Right lobe of liver (tissue), 6 donors: Measurements from ENCODE around the gene SSBP3. TPM values are rescaled to one million over a fixed set of nuclear protein-coding genes. Genes with fewer than 3 reads are reported as not detected.

Experiments
- ATAC-seq, 4 donors: fragments of 200-7000 bp; cut with Tn5 transposase; one replicate each; pipeline ENCODE4 v1.9.1; 2020; ENCODE audit warnings: mild to moderate bottlenecking in 4 of 4, moderate library complexity in 4 of 4
- DNase-seq, 3 donors: peaks; one replicate each; pipeline ENCODE4 v3.0.0-alpha.2; 2020
- H3K27ac ChIP-seq, 3 donors: fragments of 200-600 bp; one replicate each; pipeline ENCODE4 v1.8.0; 2022
- H3K27me3 ChIP-seq, 2 donors: fragments of 200-600 bp; one replicate each; pipeline ENCODE4 v1.8.0; 2022
- H3K36me3 ChIP-seq, 4 donors: fragments of 200-600 bp; sonication (generic) in 1 of 4; one replicate each; pipeline versions ENCODE4 v1.5.1 to v1.8.0; 2017 to 2022; ENCODE audit warnings: control low read depth in 1 of 4
- H3K4me1 ChIP-seq, 4 donors: fragments of 200-600 bp; sonication (generic) in 1 of 4; one replicate each; pipeline versions ENCODE4 v1.5.1 to v1.8.0; 2017 to 2022; ENCODE audit warnings: control low read depth in 1 of 4
- H3K4me3 ChIP-seq, 3 donors: fragments of 200-600 bp; one replicate each; pipeline ENCODE4 v1.8.0; 2022
- H3K9me3 ChIP-seq, 4 donors: fragments of 200-600 bp; sonication (generic) in 1 of 4; one replicate each; pipeline versions ENCODE4 v1.5.1 to v1.8.0; 2017 to 2022; ENCODE audit warnings: control low read depth in 1 of 4
- CTCF ChIP-seq, 4 donors: fragments of 200-600 bp in 3 of 4; fragments of 450-650 bp in 1 of 4; IDR thresholded peaks; one replicate each; pipeline versions ENCODE4 v1.5.1 to v1.8.0; 2016 to 2022; ENCODE audit warnings: antibody characterized with exemption in 4 of 4, mild to moderate bottlenecking in 2 of 4
- POLR2A ChIP-seq: fragments of 450-650 bp; IDR thresholded peaks from one replicate; pipeline ENCODE4 v1.6.1; 2017; ENCODE audit warnings: antibody characterized with exemption, mild to moderate bottlenecking
- WGBS: methylation state at CpG from one replicate; pipeline ENCODE4 v1.1.6; 2018; ENCODE audit warnings: low coverage, low lambda C conversion rate; ENCODE audit not compliant: insufficient coverage; ENCODE audit errors: missing lambda C conversion rate; 5-methylcytosine and 5-hydroxymethylcytosine counted together
- intact Hi-C, 2 donors: fragments of 100-400 bp; cut with DNase I; formaldehyde crosslinking; loops; one replicate each; pipeline versions ENCODE4 v1.11.2 to v1.14.1; 2022
- total RNA-seq, 6 experiments: library from RNA; depleted of rRNA in 2 of 6; stranded (reverse); fragments of >200 nt in 2 of 6; fragmentation: NEBNext Ultra II Directional in 3 of 6; extraction: Animal tissue kit (Norgen Biotek cat#: 25700) in 3 of 6; gene quantifications; one replicate each; pipeline versions ENCODE4 v1.1.0 to v1.2.4, GENCODE V29; 2016 to 2023
- donor health status: DM: no; HTN: yes; CAD: no.
- donor health status: DM: no; HTN: no; CAD: no.
- donor health status: DM: no; HTN: no; CAD: no.
- donor health status: DM: no; HTN: yes; CAD: no.
- donor health status: DM: no; HTN: yes; CAD: no.

SSBP3 gene
- total RNA-seq, 6 experiments from 2014 or later: 19.4 to 34.1 (median 24.4) TPM

- Histone ChIP-seq H3K9me3 (no peaks in the 10 kb centered on the region), H3K27ac (peak overlapping the region in 1 of 3 donors; percentile 33), H3K36me3 (no peaks in the 10 kb centered on the region), H3K27me3 (no peaks in the 10 kb centered on the region), H3K4me1 (peaks cover 0 to 19% (median 7%) of the 10 kb centered on the region in 4 donors), H3K4me3 (no peak overlapping the region)
- ATAC-seq (peak; percentile 74 to 90 (median 82)), DNase-seq (peak; percentile 51 to 64 (median 57))
- TF ChIP-seq POLR2A (no peak), CTCF (IDR thresholded peaks at IDR 0.05) (no peak)
- 53% methylated on average over 6 of the region's 6 CpGs for WGBS
- intact Hi-C loops: no loop called here
Measured at GRCh38 chr1:54323324-54323739, 82.9 kb downstream of the SSBP3 start.

GRCh38 chr1:54318246-54318814, 87.9 kb downstream of the SSBP3 start:
- DNase-seq (no peak), ATAC-seq (no peak)
- TF ChIP-seq POLR2A (no peak), CTCF (IDR thresholded peaks at IDR 0.05) (no peak)
- no peak overlapping the region for H3K4me3 ChIP-seq
- H3K9me3 ChIP-seq: no peaks in the 10 kb centered on the region
- 77% methylated on average over 3 of the region's 4 CpGs for WGBS
- no peaks in the 10 kb centered on the region for H3K27me3 ChIP-seq
- no peak overlapping the region for H3K27ac ChIP-seq
- peaks cover 0 to 11% (median 2%) of the 10 kb centered on the region in 4 donors for H3K4me1 ChIP-seq
- intact Hi-C loops: no loop called here
- H3K36me3 ChIP-seq: no peaks in the 10 kb centered on the region

- WGBS: 74% methylated on average over 3 of the region's 7 CpGs
- no peak for DNase-seq
- Histone ChIP-seq H3K36me3 (no peaks in the 10 kb centered on the region), H3K4me1 (peaks cover 0 to 5% (median 0%) of the 10 kb centered on the region in 4 donors), H3K27ac (no peak overlapping the region), H3K9me3 (no peaks in the 10 kb centered on the region), H3K4me3 (no peak overlapping the region), H3K27me3 (no peaks in the 10 kb centered on the region)
- no peak for ATAC-seq
- TF ChIP-seq CTCF (IDR thresholded peaks at IDR 0.05): no peak
- no peak for TF ChIP-seq POLR2A
- intact Hi-C loops: no loop called here
Measured at GRCh38 chr1:54317084-54317483, 89.1 kb downstream of the SSBP3 start.

GRCh38 chr1:54315099-54315498, 91.1 kb downstream of the SSBP3 start:
- no peak overlapping the region for H3K27ac ChIP-seq
- WGBS: 93% methylated on average over 1 of the region's 4 CpGs
- H3K36me3 ChIP-seq: no peaks in the 10 kb centered on the region
- H3K4me3 ChIP-seq: no peak overlapping the region
- DNase-seq (no peak), ATAC-seq (no peak)
- H3K9me3 ChIP-seq: no peaks in the 10 kb centered on the region
- intact Hi-C loops: no loop called here
- no peaks in the 10 kb centered on the region for H3K27me3 ChIP-seq
- H3K4me1 ChIP-seq: peaks cover 0 to 5% (median 0%) of the 10 kb centered on the region in 4 donors
- TF ChIP-seq CTCF (IDR thresholded peaks at IDR 0.05): no peak
- no peak for TF ChIP-seq POLR2A
